Measurements from ENCODE around the gene EDNRA. TPM values are rescaled to one million over a fixed set of nuclear protein-coding genes. Genes with fewer than 3 reads are reported as not detected.

The EDNRA gene
- total RNA-seq, 1 experiment from 2014 or later, result not detected

GRCh38 chr4:147594107-147594506, 113.2 kb downstream of the EDNRA start:
- H3K9me3 Mint-ChIP-seq (ENCODE audit: unreplicated experiment), result no peaks in the 10 kb centered on the region
- intact Hi-C loops (cut with micrococcal nuclease), result no loop called here
- no peaks in the 10 kb centered on the region for H3K36me3 Mint-ChIP-seq (ENCODE audit: insufficient read depth, unreplicated experiment)
- H3K4me1 Mint-ChIP-seq (ENCODE audit: insufficient read depth, unreplicated experiment), result peaks cover 26% of the 10 kb centered on the region
- BruUV-seq (replicated peaks), result no TSS peak
- H3K27me3 Mint-ChIP-seq (ENCODE audit: insufficient read depth, unreplicated experiment), result no peaks in the 10 kb centered on the region
- TF ChIP-seq CTCF (IDR thresholded peaks at IDR 0.05; ENCODE audit: unreplicated experiment), result no peak
- ChIA-PET POLR2A (interaction anchor here (1.0 to 4.2 kb wide), 2 partner anchors 23 kb away, joined by 3 to 51 read pairs; partner anchors contain the start of gene TMEM184C), CTCF (interaction anchor here (0.7 to 4.5 kb wide), 4 partner anchors 75 to 575 kb away, joined by 3 to 22 read pairs (median 10); no protein-coding TSS in a partner anchor)
- H3K4me3 Mint-ChIP-seq (ENCODE audit: unreplicated experiment), result no peak overlapping the region
- no peak for DNase-seq (ENCODE audit: unreplicated experiment)
- no peak overlapping the region for H3K27ac Mint-ChIP-seq (ENCODE audit: low read depth, unreplicated experiment)

Other genes starting within 250 kb of the EDNRA start
- 33.9 and 37.1 TPM in 2 replicates for gene TMEM184C, start 136.3 kb downstream of the EDNRA start, total RNA-seq (2022)
- 6.1 and 8.4 TPM in 2 replicates for gene PRMT9, start 203.1 kb downstream of the EDNRA start, total RNA-seq (2022)

Measured in MCF 10A (cell line).